Peyer's patch (tissue), 4 donors: ENCODE data around the gene ALDOB. TPM values are rescaled to one million over a fixed set of nuclear protein-coding genes. Genes with fewer than 3 reads are reported as not detected.
"Not testable (repeated sequence)": the region's sequence is repeated elsewhere in the genome, so short reads cannot be mapped to it uniquely, and the experiment has no call there.

Source experiments
- DNase-seq, 3 donors: peaks; one replicate each; pipeline ENCODE4 v3.0.0-alpha.2; 2017 to 2019
- H3K27ac ChIP-seq, 4 donors: fragments of 200-600 bp; sonication (generic); one replicate each; pipeline ENCODE4 v1.5.1; 2016 to 2019
- H3K27me3 ChIP-seq, 2 donors: fragments of 200-600 bp; sonication (generic); one replicate each; pipeline ENCODE4 v1.5.1; 2019
- H3K36me3 ChIP-seq, 3 donors: fragments of 200-600 bp; sonication (generic); one replicate each; pipeline ENCODE4 v1.5.1; 2016 to 2019
- H3K4me1 ChIP-seq, 4 donors: fragments of 200-600 bp; sonication (generic); one replicate each; pipeline ENCODE4 v1.5.1; 2016 to 2019
- H3K4me3 ChIP-seq, 4 donors: fragments of 200-600 bp; sonication (generic); 1 replicate in 3 of 4; 2 replicates in 1 of 4; pipeline ENCODE4 v1.5.1; 2016 to 2019; ENCODE audit warnings: mild to moderate bottlenecking in 1 of 4
- H3K9me3 ChIP-seq, 4 donors: fragments of 200-600 bp; sonication (generic); one replicate each; pipeline ENCODE4 v1.5.1; 2016 to 2019; ENCODE audit warnings: mild to moderate bottlenecking in 1 of 4
- POLR2A ChIP-seq, 2 donors: fragments of 450-650 bp; IDR thresholded peaks; one replicate each; pipeline ENCODE4 v1.5.1; 2017; ENCODE audit warnings: antibody characterized with exemption in 2 of 2, mild to moderate bottlenecking in 2 of 2, moderate library complexity in 2 of 2
- total RNA-seq, 4 donors: library from RNA; depleted of rRNA; stranded (reverse); fragments of >200 nt; gene quantifications; one replicate each; pipeline ENCODE4 v1.1.0, GENCODE V29; 2016
- TF ChIP-seq, protein P1 (sequence below), 6 experiments: fragments of 450-650 bp in 4 of 6; fragments of 200-600 bp in 2 of 6; sonication (generic) in 1 of 6; IDR thresholded peaks; one replicate each; pipeline ENCODE4 v1.5.1; 2017 to 2019; ENCODE audit warnings: antibody characterized with exemption in 6 of 6, mild to moderate bottlenecking in 3 of 6, moderate library complexity in 1 of 6

ALDOB gene
- total RNA-seq, 4 donors from 2014 or later, result 852 to 11,538 (median 10,067) TPM

DNA sequence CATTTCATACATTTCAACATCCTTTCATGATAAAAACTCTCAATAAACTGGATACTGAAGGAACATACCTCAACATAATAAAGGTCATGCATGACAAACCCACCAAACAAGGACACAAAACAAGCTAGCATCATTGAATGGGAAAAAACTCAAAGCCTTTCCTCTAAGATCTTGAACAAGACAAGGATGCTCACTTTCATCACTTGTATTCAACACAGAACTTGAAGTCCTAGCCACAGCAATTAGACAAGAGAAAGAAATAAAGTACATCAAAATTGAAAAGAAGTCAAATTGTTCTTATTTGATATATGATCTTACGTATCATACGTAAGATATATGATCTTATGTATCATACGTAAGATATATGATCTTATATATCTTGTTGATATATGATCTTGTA, 42.4 kb downstream of the ALDOB start:
- DNase-seq, result no peak
- Histone ChIP-seq H3K27ac (no peak overlapping the region), H3K36me3 (peaks cover 0 to 21% (median 0%) of the 10 kb centered on the region in 3 donors), H3K27me3 (no peaks in the 10 kb centered on the region), H3K9me3 (no peaks in the 10 kb centered on the region), H3K4me3 (no peak overlapping the region), H3K4me1 (peaks cover 0 to 14% (median 3%) of the 10 kb centered on the region in 4 donors)
- TF ChIP-seq POLR2A (IDR thresholded peaks at IDR 0.05), result no peak
- TF ChIP-seq, protein P1, sequence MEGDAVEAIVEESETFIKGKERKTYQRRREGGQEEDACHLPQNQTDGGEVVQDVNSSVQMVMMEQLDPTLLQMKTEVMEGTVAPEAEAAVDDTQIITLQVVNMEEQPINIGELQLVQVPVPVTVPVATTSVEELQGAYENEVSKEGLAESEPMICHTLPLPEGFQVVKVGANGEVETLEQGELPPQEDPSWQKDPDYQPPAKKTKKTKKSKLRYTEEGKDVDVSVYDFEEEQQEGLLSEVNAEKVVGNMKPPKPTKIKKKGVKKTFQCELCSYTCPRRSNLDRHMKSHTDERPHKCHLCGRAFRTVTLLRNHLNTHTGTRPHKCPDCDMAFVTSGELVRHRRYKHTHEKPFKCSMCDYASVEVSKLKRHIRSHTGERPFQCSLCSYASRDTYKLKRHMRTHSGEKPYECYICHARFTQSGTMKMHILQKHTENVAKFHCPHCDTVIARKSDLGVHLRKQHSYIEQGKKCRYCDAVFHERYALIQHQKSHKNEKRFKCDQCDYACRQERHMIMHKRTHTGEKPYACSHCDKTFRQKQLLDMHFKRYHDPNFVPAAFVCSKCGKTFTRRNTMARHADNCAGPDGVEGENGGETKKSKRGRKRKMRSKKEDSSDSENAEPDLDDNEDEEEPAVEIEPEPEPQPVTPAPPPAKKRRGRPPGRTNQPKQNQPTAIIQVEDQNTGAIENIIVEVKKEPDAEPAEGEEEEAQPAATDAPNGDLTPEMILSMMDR (IDR thresholded peaks at IDR 0.05), result no peak

DNA sequence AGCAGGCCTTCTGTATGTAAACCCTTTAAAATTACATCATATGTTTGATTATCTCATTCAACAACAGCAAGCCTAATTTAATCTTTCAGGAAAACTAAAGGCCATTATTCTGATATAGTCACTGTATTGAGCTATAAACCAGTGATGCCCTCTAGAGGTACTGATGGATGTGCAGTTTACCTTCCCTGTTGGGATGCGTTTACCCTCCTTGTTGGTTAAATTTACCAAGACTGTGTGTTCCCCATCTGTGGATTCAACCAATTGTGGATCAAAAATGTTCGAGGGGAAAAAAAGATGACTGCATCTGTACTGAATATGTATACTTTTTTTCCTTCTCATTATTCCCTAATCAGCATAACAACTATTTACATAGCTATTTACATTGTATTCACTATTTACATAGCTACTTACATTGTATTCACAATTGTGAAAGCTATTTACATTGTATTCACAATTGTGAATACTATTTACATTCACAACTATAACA, 47.0 kb downstream of the ALDOB start:
- TF ChIP-seq POLR2A (IDR thresholded peaks at IDR 0.05), result no peak
- TF ChIP-seq, protein P1 (IDR thresholded peaks at IDR 0.05), result peak in 3 of 6 experiments; percentile 29 to 53 (median 43)
- H3K4me3 ChIP-seq, result no peak overlapping the region
- no peak for DNase-seq
- H3K27ac ChIP-seq, result no peak overlapping the region
- no peaks in the 10 kb centered on the region for H3K27me3 ChIP-seq
- H3K36me3 ChIP-seq, result peaks cover 0 to 21% (median 0%) of the 10 kb centered on the region in 3 donors
- H3K9me3 ChIP-seq, result peaks cover 0 to 10% (median 0%) of the 10 kb centered on the region in 4 donors
- H3K4me1 ChIP-seq, result no peaks in the 10 kb centered on the region

DNA sequence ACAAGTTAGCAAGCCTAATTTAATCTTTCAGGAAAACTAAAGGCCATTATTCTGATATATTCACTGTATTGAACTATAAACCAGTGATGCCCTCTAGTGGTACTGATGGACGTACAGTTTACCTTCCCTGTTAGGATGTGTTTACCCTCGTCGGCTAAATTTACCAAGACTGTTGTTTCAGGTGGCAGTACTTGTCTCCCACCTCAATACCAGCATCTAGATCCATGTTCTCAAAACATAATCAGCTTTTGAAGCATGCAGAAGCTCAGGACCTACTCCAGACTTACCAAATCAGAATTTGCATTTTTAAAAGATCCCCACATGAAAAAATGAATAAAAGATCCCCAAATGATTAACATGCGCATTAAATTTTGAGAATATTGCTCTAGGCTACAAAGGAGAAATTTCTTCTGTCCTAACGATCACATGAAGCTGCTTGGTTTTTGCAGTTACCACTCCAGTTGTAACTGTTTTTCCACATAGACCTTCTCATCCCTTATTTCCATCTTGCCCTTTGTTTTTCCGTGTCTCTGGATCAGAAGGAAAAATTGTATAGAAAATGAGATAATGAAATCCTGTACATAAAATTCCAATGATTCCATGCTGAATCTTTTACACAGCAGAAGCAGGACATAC, 47.6 kb downstream of the ALDOB start:
- H3K27ac ChIP-seq, result no peak overlapping the region
- DNase-seq, result no peak
- H3K36me3 ChIP-seq, result peaks cover 0 to 21% (median 0%) of the 10 kb centered on the region in 3 donors

DNA sequence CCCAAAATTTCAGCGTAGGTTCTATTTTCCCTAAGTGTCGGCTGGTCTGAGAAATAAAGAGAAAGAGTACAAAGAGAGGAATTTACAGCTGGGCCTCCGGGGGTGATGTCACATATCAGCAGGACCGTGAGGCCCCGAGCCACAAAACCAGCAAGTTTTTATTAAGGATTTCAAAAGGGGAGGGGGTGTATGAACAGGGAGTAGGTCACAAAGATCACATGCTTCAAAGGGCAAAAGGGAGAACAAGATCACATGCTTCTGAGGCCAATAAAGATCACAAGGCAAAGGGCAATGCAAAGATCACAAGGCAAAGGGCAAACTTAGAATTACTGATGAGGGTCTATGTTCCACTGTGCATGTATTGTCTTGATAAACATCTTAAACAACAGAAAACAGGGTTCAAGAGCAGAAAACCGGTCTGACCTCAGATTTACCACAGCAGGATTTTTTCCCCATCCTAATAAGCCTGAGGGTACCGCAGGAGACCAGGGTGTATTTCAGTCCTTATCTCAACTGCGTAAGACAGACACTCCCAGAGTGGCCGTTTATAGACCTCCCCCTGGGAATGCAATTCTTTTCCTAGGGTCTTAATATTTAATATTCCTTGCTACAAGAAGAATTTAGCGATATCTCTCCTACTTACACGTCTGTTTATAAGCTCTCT, 50.6 kb downstream of the ALDOB start, which contains the start of gene BAAT:
Gene BAAT, minus strand, starts transcription at position 134 of the 664 bp plus-strand sequence. CDS start 13,602 bp downstream, outside the sequence.
- not testable (repeated sequence) for H3K4me1 ChIP-seq, H3K27ac ChIP-seq, DNase-seq, H3K4me3 ChIP-seq, H3K27me3 ChIP-seq
- peaks cover 0 to 10% (median 0%) of the 10 kb centered on the region in 3 donors for H3K36me3 ChIP-seq
- H3K9me3 ChIP-seq, result peaks cover 0 to 10% (median 0%) of the 10 kb centered on the region in 4 donors

More for the DNA sequence above, 47.6 kb downstream of the ALDOB start:
- H3K4me1 ChIP-seq, result no peaks in the 10 kb centered on the region
- no peak overlapping the region for H3K4me3 ChIP-seq
- TF ChIP-seq, protein P1 (IDR thresholded peaks at IDR 0.05), result peak in 4 of 6 experiments; percentile 48 to 75 (median 70)
- TF ChIP-seq POLR2A (IDR thresholded peaks at IDR 0.05), result no peak
- no peaks in the 10 kb centered on the region for H3K27me3 ChIP-seq
- H3K9me3 ChIP-seq, result peaks cover 0 to 10% (median 0%) of the 10 kb centered on the region in 4 donors

DNA sequence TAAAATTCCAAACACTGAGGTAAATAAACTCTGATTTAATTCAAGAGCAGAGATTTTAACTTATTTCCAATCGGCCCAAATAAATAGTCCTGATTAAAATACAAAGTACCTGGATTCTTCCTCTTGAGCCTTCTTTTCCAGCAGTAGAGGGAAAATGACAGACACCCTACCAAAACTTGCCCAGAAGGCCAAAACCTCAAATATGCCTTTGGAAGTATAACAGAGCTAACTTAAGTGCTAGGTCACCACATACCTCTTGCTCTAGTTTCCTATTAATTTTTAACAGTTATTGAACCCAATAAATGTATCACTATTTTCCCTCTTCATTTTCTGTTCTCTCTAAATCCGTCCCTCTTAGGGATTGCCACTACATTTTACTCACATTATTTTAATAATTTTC, 52.2 kb downstream of the ALDOB start:
- no peaks in the 10 kb centered on the region for H3K4me1 ChIP-seq
- peaks cover 0 to 10% (median 0%) of the 10 kb centered on the region in 4 donors for H3K9me3 ChIP-seq
- H3K27ac ChIP-seq, result no peak overlapping the region
- no peak overlapping the region for H3K4me3 ChIP-seq
- TF ChIP-seq, protein P1 (IDR thresholded peaks at IDR 0.05), result no peak
- TF ChIP-seq POLR2A (IDR thresholded peaks at IDR 0.05), result no peak
- H3K36me3 ChIP-seq, result no peaks in the 10 kb centered on the region
- no peak for DNase-seq
- H3K27me3 ChIP-seq, result no peaks in the 10 kb centered on the region

DNA sequence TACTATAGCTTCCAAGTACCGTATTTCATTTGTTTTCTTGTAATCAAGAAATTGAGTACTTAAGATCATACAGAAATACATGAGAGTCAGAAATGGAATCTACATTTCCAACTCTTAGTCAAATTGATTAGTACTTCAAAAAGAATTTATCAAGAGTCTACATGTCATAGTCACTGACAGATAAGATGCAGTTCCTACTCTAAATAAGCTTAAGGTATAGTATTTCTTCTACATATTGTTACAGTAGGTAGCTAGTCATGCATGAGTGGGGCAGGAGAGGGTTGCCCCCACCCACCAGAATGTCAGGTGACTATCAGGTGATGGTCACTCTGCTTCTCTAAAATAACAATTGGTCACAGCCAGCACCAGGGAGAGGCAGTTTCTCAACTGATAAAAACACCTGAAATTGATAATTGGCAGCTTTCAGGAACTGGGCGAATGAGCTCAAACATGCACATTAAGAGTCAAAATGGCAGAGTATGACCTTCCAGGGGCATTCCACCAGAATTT, 53.7 kb downstream of the ALDOB start:
- Histone ChIP-seq H3K4me3 (peak overlapping the region in 1 of 4 donors; percentile 14), H3K27me3 (no peaks in the 10 kb centered on the region), H3K27ac (no peak overlapping the region), H3K9me3 (peaks cover 0 to 10% (median 0%) of the 10 kb centered on the region in 4 donors), H3K4me1 (no peaks in the 10 kb centered on the region), H3K36me3 (no peaks in the 10 kb centered on the region)
- no peak for DNase-seq
- TF ChIP-seq POLR2A (IDR thresholded peaks at IDR 0.05), result no peak
